Measurements from ENCODE around the gene CAMK2B.

- TF ChIP-seq, protein P1, sequence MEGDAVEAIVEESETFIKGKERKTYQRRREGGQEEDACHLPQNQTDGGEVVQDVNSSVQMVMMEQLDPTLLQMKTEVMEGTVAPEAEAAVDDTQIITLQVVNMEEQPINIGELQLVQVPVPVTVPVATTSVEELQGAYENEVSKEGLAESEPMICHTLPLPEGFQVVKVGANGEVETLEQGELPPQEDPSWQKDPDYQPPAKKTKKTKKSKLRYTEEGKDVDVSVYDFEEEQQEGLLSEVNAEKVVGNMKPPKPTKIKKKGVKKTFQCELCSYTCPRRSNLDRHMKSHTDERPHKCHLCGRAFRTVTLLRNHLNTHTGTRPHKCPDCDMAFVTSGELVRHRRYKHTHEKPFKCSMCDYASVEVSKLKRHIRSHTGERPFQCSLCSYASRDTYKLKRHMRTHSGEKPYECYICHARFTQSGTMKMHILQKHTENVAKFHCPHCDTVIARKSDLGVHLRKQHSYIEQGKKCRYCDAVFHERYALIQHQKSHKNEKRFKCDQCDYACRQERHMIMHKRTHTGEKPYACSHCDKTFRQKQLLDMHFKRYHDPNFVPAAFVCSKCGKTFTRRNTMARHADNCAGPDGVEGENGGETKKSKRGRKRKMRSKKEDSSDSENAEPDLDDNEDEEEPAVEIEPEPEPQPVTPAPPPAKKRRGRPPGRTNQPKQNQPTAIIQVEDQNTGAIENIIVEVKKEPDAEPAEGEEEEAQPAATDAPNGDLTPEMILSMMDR (IDR thresholded peaks at IDR 0.05; ENCODE audit: low read depth, low read length, poor library complexity, severe bottlenecking), result no peak
- no peak for TF ChIP-seq EZH2phosphoT487 (IDR thresholded peaks at IDR 0.05; ENCODE audit: borderline replicate concordance, low read length)
Measured at GRCh38 chr7:44327981-44328380, 2.6 kb upstream of the CAMK2B start.
